Measurements from ENCODE around the gene HCLS1.

DNA sequence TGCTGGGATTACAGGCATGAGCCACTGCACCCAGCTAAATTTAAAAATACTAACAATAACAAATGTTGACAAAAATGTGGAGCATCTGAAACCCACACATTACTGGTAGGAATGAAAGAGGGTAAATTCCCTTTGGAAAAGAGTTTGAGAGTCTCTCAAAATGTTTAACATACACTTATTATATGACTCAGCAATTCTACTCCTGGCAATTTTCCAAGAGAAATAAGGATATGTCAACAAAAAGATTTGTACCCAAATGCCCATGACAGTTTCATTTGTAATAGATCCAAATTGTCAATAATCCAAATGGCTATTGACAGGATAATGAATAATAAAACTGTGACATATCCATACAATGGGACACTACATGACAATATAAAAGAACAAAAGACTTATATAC is 9.0 kb downstream of the HCLS1 start:
- TF ChIP-seq, protein P1, sequence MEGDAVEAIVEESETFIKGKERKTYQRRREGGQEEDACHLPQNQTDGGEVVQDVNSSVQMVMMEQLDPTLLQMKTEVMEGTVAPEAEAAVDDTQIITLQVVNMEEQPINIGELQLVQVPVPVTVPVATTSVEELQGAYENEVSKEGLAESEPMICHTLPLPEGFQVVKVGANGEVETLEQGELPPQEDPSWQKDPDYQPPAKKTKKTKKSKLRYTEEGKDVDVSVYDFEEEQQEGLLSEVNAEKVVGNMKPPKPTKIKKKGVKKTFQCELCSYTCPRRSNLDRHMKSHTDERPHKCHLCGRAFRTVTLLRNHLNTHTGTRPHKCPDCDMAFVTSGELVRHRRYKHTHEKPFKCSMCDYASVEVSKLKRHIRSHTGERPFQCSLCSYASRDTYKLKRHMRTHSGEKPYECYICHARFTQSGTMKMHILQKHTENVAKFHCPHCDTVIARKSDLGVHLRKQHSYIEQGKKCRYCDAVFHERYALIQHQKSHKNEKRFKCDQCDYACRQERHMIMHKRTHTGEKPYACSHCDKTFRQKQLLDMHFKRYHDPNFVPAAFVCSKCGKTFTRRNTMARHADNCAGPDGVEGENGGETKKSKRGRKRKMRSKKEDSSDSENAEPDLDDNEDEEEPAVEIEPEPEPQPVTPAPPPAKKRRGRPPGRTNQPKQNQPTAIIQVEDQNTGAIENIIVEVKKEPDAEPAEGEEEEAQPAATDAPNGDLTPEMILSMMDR (conservative IDR thresholded peaks at IDR 0.05; ENCODE audit: low read length): no peak
- no peak for TF ChIP-seq EZH2phosphoT487 (IDR thresholded peaks at IDR 0.05; ENCODE audit: borderline replicate concordance)
